ENCODE data around the gene ANXA11. TPM values are rescaled to one million over a fixed set of nuclear protein-coding genes. Genes with fewer than 3 reads are reported as not detected.
A peak's percentile ranks its signal among the peaks of the same experiment; 100 is the strongest.

The ANXA11 gene
- total RNA-seq, 1 donor from 2014 or later, result 127 TPM

DNA sequence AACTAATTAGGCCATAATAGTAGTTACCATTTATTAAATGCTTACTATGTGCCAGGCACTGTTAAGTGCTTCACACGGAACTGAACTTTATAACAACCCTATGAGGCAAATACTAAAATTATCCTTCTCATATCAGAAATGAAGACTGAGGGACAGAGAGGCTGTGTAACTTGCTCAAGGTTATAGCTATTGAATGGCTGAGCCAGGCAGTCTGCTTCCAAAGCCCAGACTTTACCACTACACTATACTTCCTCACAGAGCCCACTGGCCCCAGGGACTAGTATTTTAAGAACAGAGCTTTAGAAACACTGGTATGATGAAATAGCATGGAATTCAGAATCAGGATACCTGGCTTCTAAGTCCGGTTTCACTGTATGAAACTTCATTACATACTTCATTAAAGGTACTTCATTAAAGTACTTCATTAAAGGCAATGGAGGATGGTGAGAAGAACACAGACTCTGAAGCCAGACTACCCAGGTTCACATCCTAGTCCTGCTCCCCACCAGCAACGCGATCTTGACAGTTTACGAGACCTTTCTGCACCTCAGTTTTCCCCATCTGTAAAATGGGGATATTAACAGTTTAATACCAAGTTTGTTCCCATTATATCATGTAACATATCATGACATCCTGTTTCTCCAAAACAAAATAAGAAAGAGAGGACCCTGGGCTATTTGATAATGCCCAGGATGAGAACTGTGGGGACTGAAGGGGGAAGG, 19.6 kb downstream of the ANXA11 start:
- TF ChIP-seq, protein P1, sequence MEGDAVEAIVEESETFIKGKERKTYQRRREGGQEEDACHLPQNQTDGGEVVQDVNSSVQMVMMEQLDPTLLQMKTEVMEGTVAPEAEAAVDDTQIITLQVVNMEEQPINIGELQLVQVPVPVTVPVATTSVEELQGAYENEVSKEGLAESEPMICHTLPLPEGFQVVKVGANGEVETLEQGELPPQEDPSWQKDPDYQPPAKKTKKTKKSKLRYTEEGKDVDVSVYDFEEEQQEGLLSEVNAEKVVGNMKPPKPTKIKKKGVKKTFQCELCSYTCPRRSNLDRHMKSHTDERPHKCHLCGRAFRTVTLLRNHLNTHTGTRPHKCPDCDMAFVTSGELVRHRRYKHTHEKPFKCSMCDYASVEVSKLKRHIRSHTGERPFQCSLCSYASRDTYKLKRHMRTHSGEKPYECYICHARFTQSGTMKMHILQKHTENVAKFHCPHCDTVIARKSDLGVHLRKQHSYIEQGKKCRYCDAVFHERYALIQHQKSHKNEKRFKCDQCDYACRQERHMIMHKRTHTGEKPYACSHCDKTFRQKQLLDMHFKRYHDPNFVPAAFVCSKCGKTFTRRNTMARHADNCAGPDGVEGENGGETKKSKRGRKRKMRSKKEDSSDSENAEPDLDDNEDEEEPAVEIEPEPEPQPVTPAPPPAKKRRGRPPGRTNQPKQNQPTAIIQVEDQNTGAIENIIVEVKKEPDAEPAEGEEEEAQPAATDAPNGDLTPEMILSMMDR (IDR thresholded peaks at IDR 0.05), result no peak
- peaks cover 8% of the 10 kb centered on the region for H3K36me3 Mint-ChIP-seq (ENCODE audit: unreplicated experiment)
- H3K27me3 Mint-ChIP-seq (ENCODE audit: unreplicated experiment), result no peaks in the 10 kb centered on the region
- H3K9me3 Mint-ChIP-seq (ENCODE audit: unreplicated experiment), result no peaks in the 10 kb centered on the region
- no peak overlapping the region for H3K4me3 Mint-ChIP-seq (ENCODE audit: unreplicated experiment)
- peaks cover 12% of the 10 kb centered on the region for H3K4me1 Mint-ChIP-seq (ENCODE audit: unreplicated experiment)
- no peak for DNase-seq (ENCODE audit: extremely low spot score, unreplicated experiment)
- no peak overlapping the region for H3K27ac Mint-ChIP-seq (ENCODE audit: unreplicated experiment)

DNA sequence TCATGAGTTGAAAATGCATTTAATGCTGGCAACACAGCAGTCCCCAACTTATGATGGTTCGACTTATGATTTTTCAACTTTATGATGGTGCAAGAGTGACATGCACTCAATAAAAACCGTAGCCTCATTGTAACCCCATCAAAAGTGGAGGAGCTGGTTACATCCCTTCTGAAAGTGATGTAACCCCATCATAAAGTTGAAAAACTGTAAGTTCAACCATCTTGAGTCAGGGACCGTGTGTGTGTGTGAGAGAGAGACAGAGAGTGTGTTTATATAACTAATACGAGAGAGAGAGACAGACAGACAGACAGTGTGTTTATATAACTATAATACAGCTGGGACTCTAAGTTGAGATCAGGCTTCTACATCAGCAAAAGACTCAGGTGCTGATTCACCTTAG, 21.0 kb downstream of the ANXA11 start:
- Mint-ChIP-seq H3K4me3 (ENCODE audit: unreplicated experiment) (no peak overlapping the region), H3K27ac (ENCODE audit: unreplicated experiment) (no peak overlapping the region), H3K9me3 (ENCODE audit: unreplicated experiment) (no peaks in the 10 kb centered on the region), H3K27me3 (ENCODE audit: unreplicated experiment) (no peaks in the 10 kb centered on the region), H3K4me1 (ENCODE audit: unreplicated experiment) (peaks cover 10% of the 10 kb centered on the region), H3K36me3 (ENCODE audit: unreplicated experiment) (peaks cover 6% of the 10 kb centered on the region)
- TF ChIP-seq, protein P1 (IDR thresholded peaks at IDR 0.05), result no peak
- DNase-seq (ENCODE audit: extremely low spot score, unreplicated experiment), result no peak

DNA sequence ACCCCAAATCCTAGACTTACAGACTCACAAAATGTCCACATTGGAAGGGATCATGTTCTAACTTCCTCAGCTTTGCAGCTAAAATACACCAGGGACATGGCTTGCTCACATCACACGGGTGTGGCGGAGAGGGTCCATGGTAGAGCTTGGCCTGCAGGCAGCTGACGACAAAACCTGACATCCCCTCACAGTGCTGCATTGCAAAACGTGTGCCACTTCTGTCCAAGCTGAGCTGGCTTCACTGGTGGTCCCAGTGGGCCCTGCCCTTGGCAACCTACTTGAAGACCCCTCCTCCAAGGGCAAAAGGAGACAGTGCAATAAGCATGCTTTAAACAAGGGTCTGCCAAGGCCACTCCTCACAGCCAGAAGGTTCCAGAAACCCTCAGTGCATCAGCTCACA, 21.9 kb downstream of the ANXA11 start:
- H3K4me3 Mint-ChIP-seq (ENCODE audit: unreplicated experiment), result no peak overlapping the region
- TF ChIP-seq, protein P1 (IDR thresholded peaks at IDR 0.05), result no peak
- DNase-seq (ENCODE audit: extremely low spot score, unreplicated experiment), result no peak
- no peaks in the 10 kb centered on the region for H3K27me3 Mint-ChIP-seq (ENCODE audit: unreplicated experiment)
- peaks cover 18% of the 10 kb centered on the region for H3K4me1 Mint-ChIP-seq (ENCODE audit: unreplicated experiment)
- H3K9me3 Mint-ChIP-seq (ENCODE audit: unreplicated experiment), result no peaks in the 10 kb centered on the region
- H3K36me3 Mint-ChIP-seq (ENCODE audit: unreplicated experiment), result peaks cover 6% of the 10 kb centered on the region
- no peak overlapping the region for H3K27ac Mint-ChIP-seq (ENCODE audit: unreplicated experiment)

DNA sequence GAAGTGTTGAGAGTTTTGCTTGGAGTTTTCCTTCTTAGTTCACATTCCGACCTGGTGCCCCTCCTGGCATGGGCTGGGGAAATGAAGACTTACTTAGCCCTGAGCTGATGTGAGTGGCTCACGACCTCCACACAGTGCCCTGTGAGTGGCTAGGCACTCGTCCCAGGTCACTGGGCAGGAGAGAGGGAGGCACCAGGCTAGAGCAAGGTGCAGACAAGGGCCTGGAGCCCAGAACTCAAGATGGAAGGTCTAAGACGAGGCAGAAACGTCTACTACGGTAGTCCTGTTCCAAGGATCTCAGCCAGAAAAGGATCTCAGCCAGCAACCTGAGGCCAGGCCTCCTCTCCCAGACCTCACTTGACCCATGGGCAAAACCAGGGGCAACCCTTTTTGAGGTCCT, 22.4 kb downstream of the ANXA11 start:
- Mint-ChIP-seq H3K27me3 (ENCODE audit: unreplicated experiment) (no peaks in the 10 kb centered on the region), H3K27ac (ENCODE audit: unreplicated experiment) (no peak overlapping the region), H3K36me3 (ENCODE audit: unreplicated experiment) (peaks cover 6% of the 10 kb centered on the region), H3K4me1 (ENCODE audit: unreplicated experiment) (peaks cover 21% of the 10 kb centered on the region), H3K9me3 (ENCODE audit: unreplicated experiment) (no peaks in the 10 kb centered on the region), H3K4me3 (ENCODE audit: unreplicated experiment) (no peak overlapping the region)
- no peak for DNase-seq (ENCODE audit: extremely low spot score, unreplicated experiment)
- TF ChIP-seq, protein P1 (IDR thresholded peaks at IDR 0.05), result no peak

DNA sequence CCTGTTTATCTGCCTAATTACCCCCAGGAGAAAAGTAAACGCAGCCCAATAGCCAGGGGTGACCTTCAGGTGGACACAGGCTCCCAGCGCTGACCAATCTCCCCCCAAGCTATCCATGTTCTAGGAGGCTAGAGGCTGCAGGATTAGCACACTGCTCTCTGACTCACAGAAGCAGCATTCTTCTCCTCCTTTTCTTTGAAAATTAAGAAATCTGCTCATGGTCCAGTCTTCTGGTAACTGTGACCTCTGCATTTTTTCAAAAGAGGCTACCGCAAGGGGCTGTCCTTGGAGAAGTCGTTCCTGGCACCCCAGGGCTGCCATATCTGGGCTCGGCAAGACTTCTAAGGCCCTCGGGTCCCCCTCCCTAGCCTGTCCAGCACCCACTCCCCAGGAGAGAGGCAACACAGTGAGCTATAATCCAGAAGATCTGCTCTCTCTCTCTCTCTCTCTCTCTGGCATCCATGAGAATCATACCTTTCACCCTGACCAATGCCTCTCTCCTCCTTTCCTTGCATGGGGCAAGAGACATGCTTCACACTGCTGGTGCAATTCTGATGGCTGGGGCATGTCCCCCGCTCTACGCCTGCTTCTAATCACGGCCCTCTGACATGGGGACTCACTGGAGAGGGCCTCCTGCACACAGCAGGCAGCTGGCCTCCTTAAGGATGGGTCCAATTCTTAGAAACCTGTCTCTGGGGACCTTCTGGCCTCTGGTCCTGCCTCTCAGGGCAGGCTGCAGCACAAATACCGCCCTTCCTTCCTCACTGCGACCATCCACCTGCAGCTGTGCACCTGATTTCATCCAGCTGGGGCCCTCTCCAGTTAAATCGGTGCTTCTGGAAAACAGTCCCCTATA, 27.3 kb downstream of the ANXA11 start:
- TF ChIP-seq, protein P1 (IDR thresholded peaks at IDR 0.05), result no peak
- peak overlapping the region; percentile 55 for H3K27ac Mint-ChIP-seq (ENCODE audit: unreplicated experiment)
- H3K4me1 Mint-ChIP-seq (ENCODE audit: unreplicated experiment), result peaks cover 25% of the 10 kb centered on the region
- no peaks in the 10 kb centered on the region for H3K9me3 Mint-ChIP-seq (ENCODE audit: unreplicated experiment)
- no peak overlapping the region for H3K4me3 Mint-ChIP-seq (ENCODE audit: unreplicated experiment)
- no peaks in the 10 kb centered on the region for H3K27me3 Mint-ChIP-seq (ENCODE audit: unreplicated experiment)
- peaks cover 2% of the 10 kb centered on the region for H3K36me3 Mint-ChIP-seq (ENCODE audit: unreplicated experiment)
- DNase-seq (ENCODE audit: extremely low spot score, unreplicated experiment), result no peak
